GM19328 (cell line): ENCODE data around the gene MRPL50.

Experiments
- ATAC-seq: cut with Tn5 transposase; IDR thresholded peaks from one replicate; pipeline ENCODE4 v1.9.1; 2021; ENCODE audit warnings: mild to moderate bottlenecking, moderate library complexity; ENCODE audit not compliant: unreplicated experiment

The MRPL50 gene

GRCh38 chr9:101398068-101398929 lies at the start of gene MRPL50, which contains the start of gene ZNF189:
TSS of gene MRPL50 (minus strand) at chr9:101398618. CDS start at chr9:101398592, 26 bp downstream.
TSS of gene ZNF189 (plus strand) at chr9:101398851. CDS start at chr9:101399157, 306 bp downstream.
- peak; percentile 97 for ATAC-seq

- ATAC-seq, result no peak
These were observed 48.3 kb upstream of the MRPL50 start for GRCh38 chr9:101446732-101447131.

- ATAC-seq, result no peak
These were observed 47.1 kb upstream of the MRPL50 start for GRCh38 chr9:101445353-101446029.

GRCh38 chr9:101443364-101443771 lies 45.0 kb upstream of the MRPL50 start:
- no peak for ATAC-seq

- ATAC-seq, result no peak
These were observed 44.3 kb upstream of the MRPL50 start for GRCh38 chr9:101442736-101443135.

- no peak for ATAC-seq
These were observed 43.9 kb upstream of the MRPL50 start for GRCh38 chr9:101442318-101442717.

GRCh38 chr9:101440714-101441230 lies 42.4 kb upstream of the MRPL50 start:
- ATAC-seq, result no peak

- ATAC-seq, result no peak
These were observed 40.1 kb upstream of the MRPL50 start for GRCh38 chr9:101438523-101438922.

- no peak for ATAC-seq
These were observed 39.4 kb upstream of the MRPL50 start for GRCh38 chr9:101437806-101438232.

- ATAC-seq, result no peak
These were observed 37.2 kb upstream of the MRPL50 start, which contains the start of gene ALDOB for GRCh38 chr9:101435601-101436079. TSS of gene ALDOB (minus strand) at chr9:101435774. CDS start at chr9:101430887, 4,887 bp downstream.

GRCh38 chr9:101434998-101435397 lies 36.6 kb upstream of the MRPL50 start:
- ATAC-seq, result no peak

- no peak for ATAC-seq
These were observed 34.8 kb upstream of the MRPL50 start for GRCh38 chr9:101433229-101433628.

GRCh38 chr9:101432740-101433139 lies 34.3 kb upstream of the MRPL50 start:
- no peak for ATAC-seq

GRCh38 chr9:101432171-101432570 lies 33.8 kb upstream of the MRPL50 start:
- no peak for ATAC-seq

- no peak for ATAC-seq
These were observed 31.3 kb upstream of the MRPL50 start for GRCh38 chr9:101429736-101430135.

- no peak for ATAC-seq
These were observed 30.5 kb upstream of the MRPL50 start for GRCh38 chr9:101428909-101429308.

- ATAC-seq, result peak; percentile 71
These were observed 29.7 kb upstream of the MRPL50 start for GRCh38 chr9:101427957-101428655.

GRCh38 chr9:101427358-101427757 lies 28.9 kb upstream of the MRPL50 start:
- ATAC-seq, result no peak

- no peak for ATAC-seq
These were observed 23.2 kb upstream of the MRPL50 start for GRCh38 chr9:101421653-101422065.

GRCh38 chr9:101419863-101420262 lies 21.4 kb upstream of the MRPL50 start:
- no peak for ATAC-seq
